Daoy (cell line): Measurements from ENCODE around the gene SYPL1. TPM values are rescaled to one million over a fixed set of nuclear protein-coding genes. Genes with fewer than 3 reads are reported as not detected.
A peak's percentile ranks its signal among the peaks of the same experiment; 100 is the strongest.

Source experiments
- DNase-seq: peaks from one replicate; pipeline ENCODE4 v3.0.0-alpha.2; 2015; ENCODE audit warnings: low read depth
- total RNA-seq: library from RNA; depleted of rRNA; stranded (reverse); fragments of >200 nt; shearing (Covaris generic); gene quantifications from 2 replicates; pipeline ENCODE4 v1.2.3, GENCODE V29; 2014; rRNA removed

Gene SYPL1
- total RNA-seq, 1 experiment from 2014 or later, result 67.9 TPM

GRCh38 chr7:106052681-106053080, 59.4 kb downstream of the SYPL1 start:
- DNase-seq, result no peak

- peak; percentile 45 for DNase-seq
These were observed 61.4 kb downstream of the SYPL1 start for GRCh38 chr7:106050746-106051117.

GRCh38 chr7:106050002-106050745, 61.9 kb downstream of the SYPL1 start:
- peak; percentile 52 for DNase-seq

- DNase-seq, result no peak
These were observed 62.9 kb downstream of the SYPL1 start for GRCh38 chr7:106049139-106049752.

- no peak for DNase-seq
These were observed 63.4 kb downstream of the SYPL1 start for GRCh38 chr7:106048706-106049020.

- DNase-seq, result no peak
These were observed 64.0 kb downstream of the SYPL1 start for GRCh38 chr7:106047818-106048705.

- DNase-seq, result no peak
These were observed 64.9 kb downstream of the SYPL1 start for GRCh38 chr7:106047184-106047583.

- no peak for DNase-seq
These were observed 66.5 kb downstream of the SYPL1 start for GRCh38 chr7:106045586-106045985.

GRCh38 chr7:106045139-106045538, 67.0 kb downstream of the SYPL1 start:
- no peak for DNase-seq

GRCh38 chr7:106042196-106042611, 69.9 kb downstream of the SYPL1 start:
- no peak for DNase-seq

GRCh38 chr7:106041140-106041717, 70.9 kb downstream of the SYPL1 start:
- peak; percentile 68 for DNase-seq

Other genes with a start within 250 kb of the SYPL1 start
- gene ATXN7L1, start 235.7 kb downstream of the SYPL1 start, total RNA-seq, result 0.71 and 8.8 TPM in 2 replicates
- gene CDHR3, start 149.0 kb downstream of the SYPL1 start, total RNA-seq, result 0.18 and 0.74 TPM in 2 replicates
- gene NAMPT, start 172.7 kb upstream of the SYPL1 start, total RNA-seq, result 164 and 169 TPM in 2 replicates